Spinal cord (tissue), 10 donors: ENCODE measurements around the gene NOL4L. TPM values are rescaled to one million over a fixed set of nuclear protein-coding genes. Genes with fewer than 3 reads are reported as not detected.

Experiments
- DNase-seq, 6 donors: peaks; one replicate each; pipeline versions ENCODE4 v3.0.0 to v3.0.0-alpha.2; 2013 to 2015; ENCODE audit warnings: low spot score in 6 of 6, low read depth in 4 of 6
- H3K27ac ChIP-seq: one replicate; pipeline ENCODE4 v1.5.1; 2013; ENCODE audit warnings: low read depth, low read length, control low read depth
- H3K27me3 ChIP-seq: one replicate; pipeline ENCODE4 v1.6.1; 2013; ENCODE audit warnings: low read length; ENCODE audit not compliant: control insufficient read depth, insufficient read depth
- H3K36me3 ChIP-seq: one replicate; pipeline ENCODE4 v1.6.1; 2013; ENCODE audit warnings: low read length; ENCODE audit not compliant: control insufficient read depth, insufficient read depth
- H3K4me1 ChIP-seq: one replicate; pipeline ENCODE4 v1.6.1; 2013; ENCODE audit warnings: low read length; ENCODE audit not compliant: control insufficient read depth, insufficient read depth
- H3K4me3 ChIP-seq: one replicate; pipeline ENCODE4 v1.5.1; 2013; ENCODE audit warnings: low read depth, low read length, control low read depth
- H3K9me3 ChIP-seq: one replicate; pipeline ENCODE4 v1.6.1; 2013; ENCODE audit warnings: low read length; ENCODE audit not compliant: control insufficient read depth, insufficient read depth
- WGBS: methylation state at CpG from one replicate; pipeline ENCODE4 v1.1.5; 2013; ENCODE audit warnings: missing lambda C conversion rate; ENCODE audit not compliant: insufficient coverage; 5-methylcytosine and 5-hydroxymethylcytosine counted together
- polyA plus RNA-seq, 2 donors: library from polyadenylated mRNA; unstranded; fragments of 120-200 nt; gene quantifications; one replicate each; pipeline ENCODE4 v1.2.1, GENCODE V29; 2013; ENCODE audit not compliant: insufficient read length in 2 of 2
- total RNA-seq, 2 donors: library from RNA; depleted of rRNA in 1 of 2; stranded (reverse); fragments of 120-200 nt in 1 of 2; fragments of >200 nt in 1 of 2; gene quantifications; one replicate each; pipeline versions ENCODE4 v1.2.3 to v1.2.4, GENCODE V29; 2013 to 2014
- donor health status: healthy.

NOL4L gene
- total and polyA plus RNA-seq, 4 donors = 13.3 to 67.6 (median 44.5) TPM

DNA sequence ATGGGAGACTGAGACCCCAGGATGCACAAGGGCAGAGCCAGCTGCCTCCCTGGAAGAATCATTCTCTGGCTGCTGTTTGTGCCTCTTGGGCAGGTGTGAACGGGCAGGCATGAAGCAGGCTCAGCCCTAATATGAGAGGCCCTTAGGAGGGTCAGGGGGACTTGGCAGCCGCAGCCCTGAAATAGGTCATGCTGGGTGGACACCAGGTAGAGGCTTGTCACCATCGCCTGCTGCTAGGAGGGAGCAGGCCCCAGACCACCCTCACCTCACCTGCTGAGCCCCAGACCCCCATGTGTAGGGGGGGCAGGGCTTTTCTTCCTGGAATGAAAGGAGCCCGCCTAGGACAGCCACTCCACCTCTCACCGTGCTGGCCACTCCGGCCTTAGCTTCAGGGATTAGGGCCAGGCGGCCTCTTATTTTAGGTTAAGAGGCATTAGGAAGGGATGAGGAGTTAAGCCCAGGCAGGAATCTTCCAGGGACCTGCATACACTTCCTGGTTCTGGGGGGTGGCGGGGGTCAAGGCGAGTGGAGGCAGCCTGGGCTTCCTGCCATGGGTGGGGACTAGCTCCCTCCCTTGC lies 134.6 kb downstream of the NOL4L start:
- Histone ChIP-seq H3K36me3 (peaks cover 100% of the 10 kb centered on the region), H3K27ac (no peak overlapping the region), H3K4me3 (no peak overlapping the region), H3K27me3 (no peaks in the 10 kb centered on the region), H3K4me1 (peaks cover 57% of the 10 kb centered on the region), H3K9me3 (no peaks in the 10 kb centered on the region)
- DNase-seq = no peak
- WGBS = 55% methylated on average over 3 of the region's 9 CpGs

GRCh38 chr20:32449890-32450401 lies 135.2 kb downstream of the NOL4L start:
- Histone ChIP-seq H3K4me1 (peaks cover 57% of the 10 kb centered on the region), H3K9me3 (no peaks in the 10 kb centered on the region), H3K27me3 (no peaks in the 10 kb centered on the region), H3K4me3 (no peak overlapping the region), H3K27ac (no peak overlapping the region), H3K36me3 (peaks cover 100% of the 10 kb centered on the region)
- DNase-seq = no peak
- 49% methylated on average over 6 of the region's 8 CpGs for WGBS

GRCh38 chr20:32449057-32449889 lies 135.9 kb downstream of the NOL4L start:
- Histone ChIP-seq H3K4me3 (no peak overlapping the region), H3K36me3 (peaks cover 93% of the 10 kb centered on the region), H3K27ac (no peak overlapping the region), H3K4me1 (peaks cover 57% of the 10 kb centered on the region), H3K9me3 (no peaks in the 10 kb centered on the region), H3K27me3 (no peaks in the 10 kb centered on the region)
- no peak for DNase-seq
- WGBS = 87% methylated on average over 7 of the region's 9 CpGs

DNA sequence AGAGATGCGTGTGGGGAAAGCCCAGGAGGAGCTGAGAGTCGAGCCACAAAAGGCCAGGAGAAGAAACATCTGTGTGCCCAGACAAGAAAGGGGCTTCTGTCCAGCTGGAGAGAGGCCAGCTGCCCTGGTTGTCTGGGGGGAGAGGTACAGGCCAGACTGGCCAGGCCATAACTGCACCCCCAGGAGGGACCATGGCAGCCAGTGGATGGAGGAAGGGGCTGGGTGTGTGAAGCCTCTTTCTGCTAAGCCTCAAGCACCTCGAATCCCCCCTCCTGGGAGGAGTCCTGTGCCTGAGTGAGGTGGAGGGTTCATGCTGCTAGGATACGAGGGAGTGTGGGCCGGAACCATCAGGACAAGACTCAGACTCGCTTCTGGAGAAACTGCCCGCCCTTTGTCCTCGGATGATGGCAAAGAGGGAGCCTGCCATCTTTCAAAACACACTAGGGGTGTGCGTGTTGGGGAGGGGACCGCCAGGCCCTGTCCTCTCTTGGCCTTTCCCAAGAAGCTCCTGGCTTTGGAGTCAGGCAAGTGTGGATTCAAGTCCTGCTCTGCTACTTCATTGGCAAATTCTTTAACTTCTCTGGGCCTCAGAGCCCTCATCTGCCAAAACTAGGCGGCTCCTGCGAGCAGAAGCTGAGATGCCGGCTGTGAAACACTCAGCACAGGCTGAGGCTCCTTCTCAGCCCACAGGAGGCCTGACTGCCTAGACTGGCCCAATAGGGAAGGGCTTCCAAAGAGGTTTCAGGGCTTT lies 136.7 kb downstream of the NOL4L start:
- H3K9me3 ChIP-seq = no peaks in the 10 kb centered on the region
- no peak overlapping the region for H3K4me3 ChIP-seq
- WGBS = 66% methylated on average over 10 of the region's 13 CpGs
- peaks cover 57% of the 10 kb centered on the region for H3K4me1 ChIP-seq
- no peak overlapping the region for H3K27ac ChIP-seq
- peaks cover 85% of the 10 kb centered on the region for H3K36me3 ChIP-seq
- H3K27me3 ChIP-seq = no peaks in the 10 kb centered on the region
- no peak for DNase-seq

GRCh38 chr20:32447136-32448027 lies 137.8 kb downstream of the NOL4L start:
- 84% methylated on average over 8 of the region's 22 CpGs for WGBS
- H3K27me3 ChIP-seq = no peaks in the 10 kb centered on the region
- no peak for DNase-seq
- no peak overlapping the region for H3K4me3 ChIP-seq
- no peak overlapping the region for H3K27ac ChIP-seq
- peaks cover 57% of the 10 kb centered on the region for H3K4me1 ChIP-seq
- peaks cover 74% of the 10 kb centered on the region for H3K36me3 ChIP-seq
- H3K9me3 ChIP-seq = no peaks in the 10 kb centered on the region

DNA sequence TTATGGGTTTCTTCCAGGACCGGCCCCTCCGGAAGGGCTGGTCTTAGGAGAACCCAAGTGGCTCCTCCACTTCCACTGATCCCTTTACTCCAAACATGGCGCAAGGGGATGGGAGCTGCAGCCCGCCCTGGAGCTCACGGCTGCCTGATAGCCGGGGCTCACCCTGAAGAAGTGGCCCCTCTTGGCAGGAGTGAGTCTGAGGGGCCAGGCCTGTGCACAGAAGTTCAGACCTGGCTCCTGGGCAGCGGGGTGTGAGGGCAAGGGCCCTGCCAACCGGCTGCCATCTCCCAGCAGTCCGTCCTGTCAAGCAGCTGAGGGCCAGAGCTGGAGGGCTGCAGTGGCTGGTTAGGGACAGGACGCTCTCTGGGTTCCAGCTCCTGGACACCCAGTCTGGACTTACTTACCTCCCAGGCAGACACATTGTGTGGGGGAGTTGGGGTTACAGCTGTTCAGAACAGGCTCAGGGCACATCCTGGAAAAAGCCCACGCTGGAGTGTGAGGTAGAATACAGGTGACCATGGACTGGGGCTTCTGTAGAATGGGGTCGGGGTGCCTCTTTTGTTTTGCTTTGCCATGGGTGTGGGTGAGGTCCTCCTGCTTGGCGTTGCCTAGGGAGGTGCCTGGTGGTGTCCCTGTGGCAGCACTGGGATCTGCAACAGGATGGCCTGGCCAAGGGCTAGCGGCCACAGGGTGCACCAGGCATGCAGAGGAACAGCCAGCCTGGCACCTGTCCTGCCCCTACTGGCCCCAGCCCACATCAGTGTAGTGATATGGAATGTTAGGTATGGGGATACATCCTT lies 138.6 kb downstream of the NOL4L start:
- no peak overlapping the region for H3K4me3 ChIP-seq
- H3K4me1 ChIP-seq = peaks cover 51% of the 10 kb centered on the region
- 83% methylated on average over 12 of the region's 14 CpGs for WGBS

DNA sequence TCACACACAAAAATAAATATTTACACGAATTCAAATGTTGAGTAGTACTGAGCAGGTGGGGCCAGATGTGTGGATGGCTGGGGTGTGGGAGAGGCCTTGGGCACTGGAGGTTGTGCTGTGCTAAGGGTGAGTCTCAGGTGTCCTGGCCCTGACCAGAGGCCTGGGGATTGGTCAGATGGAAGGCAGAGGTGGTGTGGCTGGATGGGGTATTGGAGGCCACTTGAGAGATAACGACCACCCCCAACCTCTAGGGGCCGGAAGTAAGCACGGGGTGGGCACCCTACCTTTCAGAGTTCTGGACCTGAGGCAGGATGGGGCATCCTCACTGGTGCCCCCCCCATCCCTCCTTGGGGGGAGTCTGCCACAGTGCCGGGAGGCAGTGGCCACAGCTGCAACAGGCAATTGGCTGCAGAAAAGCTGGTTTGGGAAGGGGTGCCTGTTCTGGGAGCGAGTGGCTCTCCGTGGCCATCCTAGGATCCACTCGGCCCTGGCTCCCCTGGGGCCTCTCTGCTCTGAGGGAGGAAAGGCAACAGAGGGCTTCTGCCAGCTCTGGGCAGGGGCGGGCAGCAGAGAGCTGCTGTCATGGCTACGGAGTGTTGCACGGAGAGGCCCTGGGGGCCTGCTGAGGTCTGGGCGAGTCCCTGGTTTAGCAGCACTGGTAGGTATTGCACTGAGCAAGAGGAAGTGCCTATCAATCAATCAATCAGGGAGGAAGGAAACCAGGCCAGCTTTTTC lies 139.4 kb downstream of the NOL4L start:
- WGBS = 19% methylated on average over 8 of the region's 12 CpGs
- no peak overlapping the region for H3K4me3 ChIP-seq
- H3K27ac ChIP-seq = peak overlapping the region; percentile 33
- H3K4me1 ChIP-seq = peaks cover 43% of the 10 kb centered on the region
- peak in 2 of 6 donors; percentile 59 to 60 for DNase-seq
- no peaks in the 10 kb centered on the region for H3K9me3 ChIP-seq
- H3K36me3 ChIP-seq = peaks cover 62% of the 10 kb centered on the region
- no peaks in the 10 kb centered on the region for H3K27me3 ChIP-seq

More for the DNA sequence above, 138.6 kb downstream of the NOL4L start:
- Histone ChIP-seq H3K27me3 (no peaks in the 10 kb centered on the region), H3K9me3 (no peaks in the 10 kb centered on the region), H3K27ac (peak overlapping the region; percentile 33), H3K36me3 (peaks cover 69% of the 10 kb centered on the region)
- DNase-seq = no peak
